ENCODE results near the gene SFSWAP. TPM values are rescaled to one million over a fixed set of nuclear protein-coding genes. Genes with fewer than 3 reads are reported as not detected.

Gene SFSWAP
- 19.7 and 23.3 TPM in 2 replicates for total RNA-seq

DNA sequence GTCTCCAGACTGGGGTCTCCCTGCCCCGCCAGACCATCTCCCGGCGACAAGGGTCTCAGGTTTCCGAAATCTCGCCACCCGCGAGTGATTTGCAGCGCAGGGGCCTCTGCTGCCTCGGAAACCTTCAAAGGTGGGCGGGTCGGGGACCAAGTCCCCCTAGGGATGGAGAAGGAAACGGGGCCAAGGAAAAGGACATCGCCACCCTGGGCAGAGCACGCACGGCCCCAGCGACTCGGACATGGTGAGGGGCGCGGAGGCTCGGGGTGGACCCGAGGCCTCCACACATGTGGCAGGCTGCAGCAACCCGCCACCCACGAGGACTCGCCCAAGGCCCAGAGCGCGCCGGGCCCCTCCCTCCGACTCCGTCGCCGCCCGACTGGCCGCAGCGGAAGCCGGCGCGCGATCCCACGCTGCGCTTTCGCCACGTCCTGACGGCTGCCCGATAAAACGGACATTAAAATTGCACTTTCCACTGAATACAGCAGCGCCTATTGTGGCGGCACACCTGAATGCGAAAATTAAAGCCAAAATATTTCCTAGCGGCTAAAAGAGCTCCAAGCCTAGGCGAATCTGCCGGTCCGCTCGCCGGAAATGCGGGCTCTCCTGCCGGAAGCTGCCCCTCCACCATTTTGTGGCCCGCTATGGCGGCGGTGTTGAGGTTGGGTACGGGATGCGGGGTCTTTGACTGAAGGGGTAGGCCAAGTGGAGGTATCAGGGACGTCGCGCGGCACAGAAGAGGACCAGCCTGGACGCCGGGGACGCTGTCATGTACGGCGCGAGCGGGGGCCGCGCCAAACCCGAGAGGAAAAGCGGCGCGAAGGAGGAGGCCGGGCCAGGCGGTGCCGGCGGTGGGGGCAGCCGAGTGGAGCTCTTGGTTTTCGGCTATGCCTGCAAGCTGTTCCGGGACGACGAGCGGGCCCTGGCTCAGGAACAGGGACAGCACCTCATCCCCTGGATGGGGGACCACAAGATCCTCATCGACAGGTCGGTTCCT is at the start of gene SFSWAP:
Gene SFSWAP (plus strand): TSS at position 627 of the 994 bp plus-strand sequence. CDS start 140 bp downstream, at position 767.

DNA sequence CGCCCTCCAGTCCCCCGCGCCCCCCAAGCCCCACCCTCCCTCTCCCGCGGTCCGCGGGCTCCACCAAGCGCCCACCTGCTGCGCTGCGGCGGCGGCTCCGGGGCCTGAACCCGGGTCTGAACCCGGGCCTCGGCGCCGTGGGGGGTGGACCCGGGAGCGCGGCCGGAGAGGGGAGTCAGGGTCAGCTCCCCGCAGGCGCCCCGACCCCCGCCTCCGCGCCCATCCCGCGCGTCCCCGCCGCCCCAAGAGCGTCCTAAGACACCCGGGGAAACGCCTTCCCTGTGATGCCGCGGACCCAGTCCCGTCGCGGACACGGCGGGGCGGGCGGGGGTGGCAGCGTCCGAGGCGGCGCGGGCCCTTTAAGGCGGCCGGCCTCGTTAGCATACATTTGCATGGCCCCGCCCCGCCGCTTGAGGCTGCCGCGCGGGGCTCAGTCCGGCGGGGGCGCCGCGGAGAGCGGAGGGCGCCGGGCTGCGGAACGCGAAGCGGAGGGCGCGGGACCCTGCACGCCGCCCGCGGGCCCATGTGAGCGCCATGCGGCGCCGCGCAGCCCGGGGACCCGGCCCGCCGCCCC is 117.2 kb downstream of the SFSWAP start, which contains the start of gene MMP17:
Gene MMP17 (plus strand): TSS at position 433 of the 574 bp plus-strand sequence. CDS start 102 bp downstream, at position 535.

Other genes with a start within 250 kb of the SFSWAP start
- 6.8 and 8.8 TPM in 2 replicates for gene MMP17, start 117.3 kb downstream of the SFSWAP start, total RNA-seq
- gene ULK1, start 183.5 kb downstream of the SFSWAP start, total RNA-seq, result 9.9 and 19.7 TPM in 2 replicates
- 4.4 and 7.4 TPM in 2 replicates for gene PUS1, start 218.2 kb downstream of the SFSWAP start, total RNA-seq
- gene EP400, start 238.9 kb downstream of the SFSWAP start, total RNA-seq, result 6.6 and 7.6 TPM in 2 replicates